ENCODE results near the gene WIPF1.
A peak's percentile ranks its signal among the peaks of the same experiment; 100 is the strongest.

WIPF1 gene

GRCh38 chr2:174535083-174535482 is 62.5 kb downstream of the WIPF1 start:
- DNase-seq (ENCODE audit: low read depth), result no peak
- H3K4me3 ChIP-seq (replicated peaks; ENCODE audit: low read depth, low read length), result no peak overlapping the region
- no peak for TF ChIP-seq CTCF (IDR thresholded peaks at IDR 0.05; ENCODE audit: low read length, missing control alignments)

- no peak overlapping the region for H3K4me3 ChIP-seq (replicated peaks; ENCODE audit: low read depth, low read length)
- TF ChIP-seq CTCF (IDR thresholded peaks at IDR 0.05; ENCODE audit: low read length, missing control alignments), result no peak
These were observed 67.7 kb downstream of the WIPF1 start for GRCh38 chr2:174529916-174530315.

GRCh38 chr2:174527959-174528358 is 69.6 kb downstream of the WIPF1 start:
- H3K4me3 ChIP-seq (replicated peaks; ENCODE audit: low read depth, low read length), result no peak overlapping the region
- TF ChIP-seq CTCF (IDR thresholded peaks at IDR 0.05; ENCODE audit: low read length, missing control alignments), result no peak
- no peak for DNase-seq (ENCODE audit: low read depth)

More at GRCh38 chr2:174529916-174530315, 67.7 kb downstream of the WIPF1 start:
- DNase-seq (ENCODE audit: low read depth), result no peak

- DNase-seq (ENCODE audit: low read depth), result no peak
- no peak overlapping the region for H3K4me3 ChIP-seq (replicated peaks; ENCODE audit: low read depth, low read length)
- no peak for TF ChIP-seq CTCF (IDR thresholded peaks at IDR 0.05; ENCODE audit: low read length, missing control alignments)
These were observed 70.4 kb downstream of the WIPF1 start for GRCh38 chr2:174527101-174527721.

- TF ChIP-seq CTCF (IDR thresholded peaks at IDR 0.05; ENCODE audit: low read length, missing control alignments), result no peak
- no peak for DNase-seq (ENCODE audit: low read depth)
- H3K4me3 ChIP-seq (replicated peaks; ENCODE audit: low read depth, low read length), result no peak overlapping the region
These were observed 73.1 kb downstream of the WIPF1 start for GRCh38 chr2:174524527-174524926.

GRCh38 chr2:174522553-174522952 is 75.1 kb downstream of the WIPF1 start:
- DNase-seq (ENCODE audit: low read depth), result peak; percentile 33

More at GRCh38 chr2:174522553-174522952, 75.1 kb downstream of the WIPF1 start:
- TF ChIP-seq CTCF (IDR thresholded peaks at IDR 0.05; ENCODE audit: low read length, missing control alignments), result peak; percentile 25
- no peak overlapping the region for H3K4me3 ChIP-seq (replicated peaks; ENCODE audit: low read depth, low read length)
